ENCODE data around the gene TIMM22. TPM values are rescaled to one million over a fixed set of nuclear protein-coding genes. Genes with fewer than 3 reads are reported as not detected.

TIMM22 gene
- total RNA-seq, 3 donors from 2014 or later = 8.2 to 11.4 (median 10.1) TPM

DNA sequence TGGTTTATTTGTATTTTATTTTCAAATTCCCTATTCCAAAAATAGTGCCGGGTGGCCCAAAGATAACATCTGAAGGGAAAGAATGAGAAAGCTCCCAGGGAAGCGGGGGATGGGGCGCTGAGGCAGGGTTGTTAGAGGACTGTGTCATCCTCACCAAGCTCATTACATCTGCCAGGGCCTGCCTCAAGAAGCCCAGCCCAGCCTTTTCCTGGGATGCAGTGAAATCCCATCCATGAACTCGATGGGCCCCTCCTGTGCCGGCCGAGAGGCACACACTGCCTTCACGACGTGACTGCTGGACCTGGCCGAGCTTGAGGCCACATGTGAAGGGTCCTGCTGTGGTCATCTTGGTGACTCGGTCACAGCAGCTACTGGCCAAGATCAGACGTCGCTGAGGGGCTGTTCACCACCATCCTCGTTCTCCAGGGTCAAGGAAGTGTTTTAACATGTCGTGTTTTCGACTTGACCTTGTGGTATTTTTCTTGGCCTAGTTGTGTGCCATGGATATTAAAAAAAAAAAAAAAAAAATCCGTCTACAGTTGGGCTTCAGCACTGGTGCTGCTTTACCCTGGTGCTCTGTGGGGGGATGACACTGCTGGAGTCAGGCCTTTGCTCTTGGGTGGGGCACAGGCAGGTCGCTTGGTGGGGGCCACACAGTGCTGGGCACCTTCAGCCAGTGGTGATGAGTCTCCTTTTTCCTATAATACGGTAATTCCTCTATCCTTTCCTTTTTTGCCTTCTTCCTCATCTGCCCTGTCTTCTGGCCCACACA lies 4.9 kb downstream of the TIMM22 start:
- intact Hi-C loops (cut with DNase I, micrococcal nuclease) = loop anchor here in 1 of 2 donors (10.0 kb wide), 1 partner anchor 53 kb away; no protein-coding TSS in a partner anchor
- no peak for ATAC-seq
- peaks cover 4% of the 10 kb centered on the region for H3K36me3 ChIP-seq (ENCODE audit: low read depth)
- H3K4me1 ChIP-seq (ENCODE audit: low read depth) = peaks cover 20% of the 10 kb centered on the region
- peak in 1 of 3 donors; percentile 46 for DNase-seq
- no peak for TF ChIP-seq CTCF (IDR thresholded peaks at IDR 0.05)
- no peaks in the 10 kb centered on the region for H3K9me3 ChIP-seq
- H3K4me3 ChIP-seq = no peak overlapping the region

GRCh38 chr17:1002412-1002753 lies 5.5 kb downstream of the TIMM22 start:
- peaks cover 20% of the 10 kb centered on the region for H3K4me1 ChIP-seq (ENCODE audit: low read depth)
- ATAC-seq = no peak

GRCh38 chr17:1002771-1003555 lies 6.0 kb downstream of the TIMM22 start:
- intact Hi-C loops (cut with DNase I, micrococcal nuclease) = loop anchor here in 1 of 2 donors (10.0 kb wide), 1 partner anchor 52 kb away; no protein-coding TSS in a partner anchor
- no peak for ATAC-seq
- no peak for TF ChIP-seq CTCF (IDR thresholded peaks at IDR 0.05)
- peaks cover 16% of the 10 kb centered on the region for H3K4me1 ChIP-seq (ENCODE audit: low read depth)
- no peak overlapping the region for H3K4me3 ChIP-seq
- no peaks in the 10 kb centered on the region for H3K9me3 ChIP-seq
- peak in 1 of 3 donors; percentile 9 for DNase-seq
- peaks cover 4% of the 10 kb centered on the region for H3K36me3 ChIP-seq (ENCODE audit: low read depth)

More at GRCh38 chr17:1002412-1002753, 5.5 kb downstream of the TIMM22 start:
- no peak for TF ChIP-seq CTCF (IDR thresholded peaks at IDR 0.05)
- intact Hi-C loops (cut with DNase I, micrococcal nuclease) = loop anchor here in 1 of 2 donors (10.0 kb wide), 1 partner anchor 52 kb away; no protein-coding TSS in a partner anchor
- DNase-seq = no peak
- no peaks in the 10 kb centered on the region for H3K9me3 ChIP-seq
- H3K4me3 ChIP-seq = no peak overlapping the region
- peaks cover 4% of the 10 kb centered on the region for H3K36me3 ChIP-seq (ENCODE audit: low read depth)

DNA sequence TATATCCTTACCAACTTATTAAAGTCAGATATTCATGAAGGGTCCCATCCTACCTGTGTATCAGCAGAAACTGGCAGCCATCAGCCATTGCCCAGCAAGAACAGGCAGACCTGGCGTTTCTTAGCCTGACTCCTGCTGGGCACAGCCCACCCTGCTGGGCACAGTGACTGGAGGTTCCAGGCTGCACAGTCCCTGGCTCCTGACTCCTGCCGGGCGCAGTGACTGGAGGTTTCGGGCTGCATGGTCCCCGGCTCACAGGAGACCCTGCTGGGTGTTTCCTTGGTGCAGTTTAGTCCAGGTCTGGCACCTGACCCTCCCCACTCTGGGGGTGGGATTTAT lies 6.7 kb downstream of the TIMM22 start:
- Histone ChIP-seq H3K36me3 (ENCODE audit: low read depth) (peaks cover 4% of the 10 kb centered on the region), H3K4me1 (ENCODE audit: low read depth) (peaks cover 11% of the 10 kb centered on the region), H3K4me3 (no peak overlapping the region), H3K9me3 (no peaks in the 10 kb centered on the region)
- TF ChIP-seq CTCF (IDR thresholded peaks at IDR 0.05) = no peak
- intact Hi-C loops (cut with DNase I, micrococcal nuclease) = loop anchor here in 1 of 2 donors (10.0 kb wide), 1 partner anchor 51 kb away; no protein-coding TSS in a partner anchor
- no peak for DNase-seq
- ATAC-seq = no peak

DNA sequence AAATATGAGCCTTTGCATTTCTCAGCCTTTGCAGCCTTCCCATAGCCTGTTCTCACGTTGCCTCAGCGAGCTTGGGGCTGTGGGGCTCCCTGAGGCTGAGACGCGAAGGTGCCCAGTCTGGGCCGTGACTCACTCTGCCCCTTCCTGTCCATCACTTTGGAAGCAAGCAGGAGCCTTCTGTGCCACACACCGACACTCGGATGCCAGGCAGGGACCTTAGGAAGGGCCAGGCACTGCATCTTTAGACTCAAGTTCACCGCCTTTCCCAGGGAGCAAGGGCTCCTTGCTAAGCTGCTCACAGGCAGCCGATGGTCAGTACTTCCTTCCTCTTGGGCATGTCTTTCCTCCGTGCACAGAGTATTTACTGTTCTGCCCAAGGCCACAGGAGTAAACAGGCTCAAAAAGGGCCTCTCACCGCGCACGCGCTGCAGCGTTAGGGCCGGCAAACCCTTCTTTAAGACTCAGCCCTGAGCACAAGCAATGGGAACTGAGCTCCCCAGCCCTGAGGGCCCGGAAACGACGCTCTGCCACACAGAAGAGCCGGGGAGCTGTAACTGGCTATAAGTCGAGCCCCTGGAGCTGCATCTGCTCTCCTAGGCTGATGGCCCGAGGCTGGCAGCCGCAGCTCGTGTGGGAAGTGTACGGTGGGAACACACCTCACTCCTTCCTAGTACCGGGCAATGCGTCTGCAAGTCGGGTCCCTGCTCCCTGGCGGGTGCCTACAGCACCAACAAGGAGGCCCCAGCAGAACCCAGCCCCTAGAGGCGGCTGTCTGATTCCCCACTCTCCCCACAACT lies 7.2 kb downstream of the TIMM22 start:
- Histone ChIP-seq H3K4me1 (ENCODE audit: low read depth) (peaks cover 11% of the 10 kb centered on the region), H3K4me3 (no peak overlapping the region), H3K36me3 (ENCODE audit: low read depth) (peaks cover 4% of the 10 kb centered on the region), H3K9me3 (no peaks in the 10 kb centered on the region)
- no peak for TF ChIP-seq CTCF (IDR thresholded peaks at IDR 0.05)
- intact Hi-C loops (cut with DNase I, micrococcal nuclease) = loop anchor here in 1 of 2 donors (10.0 kb wide), 1 partner anchor 51 kb away; no protein-coding TSS in a partner anchor
- DNase-seq = no peak
- ATAC-seq = no peak
